IMR-90 (cell line): ENCODE results near the gene IL17D.

Experiments used
- CHD1 ChIP-seq: IDR thresholded peaks from 2 replicates; pipeline ENCODE4 v1.6.1; 2012; ENCODE audit warnings: low read depth, low read length, improper control_type of control experiment
- CTCF ChIP-seq: conservative IDR thresholded peaks from 2 replicates; pipeline ENCODE4 v1.5.1; 2012; ENCODE audit warnings: mild to moderate bottlenecking, low read depth, low read length, improper control_type of control experiment
- FOS ChIP-seq: fragments of 150-350 bp; IDR thresholded peaks from 2 replicates; pipeline ENCODE4 v1.6.1; 2016; ENCODE audit warnings: low read depth, low read length
- MAZ ChIP-seq: IDR thresholded peaks from 2 replicates; pipeline ENCODE4 v1.6.1; 2012; ENCODE audit warnings: low read depth, mild to moderate bottlenecking, low read length, improper control_type of control experiment, moderate library complexity, borderline replicate concordance
- MXI1 ChIP-seq: IDR thresholded peaks from 2 replicates; pipeline ENCODE4 v1.6.1; 2012; ENCODE audit warnings: low read depth, mild to moderate bottlenecking, low read length, moderate library complexity, borderline replicate concordance
- POLR2A ChIP-seq: IDR thresholded peaks from 2 replicates; pipeline ENCODE4 v1.6.1; 2012; ENCODE audit warnings: mild to moderate bottlenecking, low read depth, low read length
- RAD21 ChIP-seq: IDR thresholded peaks from 2 replicates; pipeline ENCODE4 v1.6.1; 2012; ENCODE audit warnings: low read length, improper control_type of control experiment
- RCOR1 ChIP-seq: IDR thresholded peaks from 2 replicates; pipeline ENCODE4 v1.6.1; 2012; ENCODE audit warnings: mild to moderate bottlenecking, low read length, improper control_type of control experiment; ENCODE audit not compliant: insufficient replicate concordance
- TF ChIP-seq, protein P1 (sequence below): fragments of 150-350 bp; IDR thresholded peaks from 2 replicates; pipeline ENCODE4 v1.6.1; 2016; ENCODE audit warnings: low read depth, mild to moderate bottlenecking, low read length, moderate library complexity, borderline replicate concordance

GRCh38 chr13:20666948-20667347 lies 36.6 kb upstream of the IL17D start:
- TF ChIP-seq CTCF (no peak), RAD21 (no peak), POLR2A (no peak), MAZ (no peak), MXI1 (no peak), CHD1 (no peak), RCOR1 (no peak), FOS (no peak)
- TF ChIP-seq, protein P1, sequence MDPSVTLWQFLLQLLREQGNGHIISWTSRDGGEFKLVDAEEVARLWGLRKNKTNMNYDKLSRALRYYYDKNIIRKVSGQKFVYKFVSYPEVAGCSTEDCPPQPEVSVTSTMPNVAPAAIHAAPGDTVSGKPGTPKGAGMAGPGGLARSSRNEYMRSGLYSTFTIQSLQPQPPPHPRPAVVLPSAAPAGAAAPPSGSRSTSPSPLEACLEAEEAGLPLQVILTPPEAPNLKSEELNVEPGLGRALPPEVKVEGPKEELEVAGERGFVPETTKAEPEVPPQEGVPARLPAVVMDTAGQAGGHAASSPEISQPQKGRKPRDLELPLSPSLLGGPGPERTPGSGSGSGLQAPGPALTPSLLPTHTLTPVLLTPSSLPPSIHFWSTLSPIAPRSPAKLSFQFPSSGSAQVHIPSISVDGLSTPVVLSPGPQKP = no peak
